ENCODE results near the gene PYDC1. TPM values are rescaled to one million over a fixed set of nuclear protein-coding genes. Genes with fewer than 3 reads are reported as not detected.

PYDC1 gene
- total and polyA plus RNA-seq, 10 of the 15 experiments (the other 5 are each of a cell fraction or from before 2014, with no cell fraction given): not detected

DNA sequence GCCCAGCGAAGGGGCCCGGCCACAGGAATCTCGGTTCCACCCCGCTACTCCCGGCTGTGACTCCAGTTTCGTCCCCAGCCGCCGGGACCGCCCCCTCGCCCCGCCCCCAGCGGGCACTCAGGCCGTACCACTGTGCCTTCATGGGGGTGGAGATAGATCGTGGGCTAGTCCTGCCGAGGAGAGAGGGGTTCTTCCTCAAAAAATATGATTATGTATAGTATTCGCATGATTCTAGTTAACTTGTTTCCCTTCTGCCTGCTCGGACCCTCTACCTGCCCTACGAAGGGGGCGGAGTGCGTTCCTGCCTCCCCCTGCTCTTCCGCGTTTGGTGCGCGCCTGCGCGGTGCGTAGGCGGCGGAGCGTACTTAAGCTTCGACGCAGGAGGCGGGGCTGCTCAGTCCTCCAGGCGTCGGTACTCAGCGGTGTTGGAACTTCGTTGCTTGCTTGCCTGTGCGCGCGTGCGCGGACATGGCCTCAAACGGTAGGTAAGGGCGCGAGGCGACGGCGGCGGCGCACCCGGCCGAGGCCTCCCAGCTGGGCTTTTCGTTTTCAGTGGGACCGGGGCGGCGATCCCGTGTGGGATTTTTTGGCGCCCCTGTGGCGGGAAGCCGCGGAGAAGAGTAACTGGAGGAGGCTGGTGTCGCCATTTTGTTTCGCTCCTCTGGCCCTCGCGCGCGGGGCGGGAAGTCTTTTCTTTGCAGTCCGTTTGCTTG is 37.0 kb downstream of the PYDC1 start, which contains the start of gene FUS (continued):
- TF ChIP-seq, protein P1, sequence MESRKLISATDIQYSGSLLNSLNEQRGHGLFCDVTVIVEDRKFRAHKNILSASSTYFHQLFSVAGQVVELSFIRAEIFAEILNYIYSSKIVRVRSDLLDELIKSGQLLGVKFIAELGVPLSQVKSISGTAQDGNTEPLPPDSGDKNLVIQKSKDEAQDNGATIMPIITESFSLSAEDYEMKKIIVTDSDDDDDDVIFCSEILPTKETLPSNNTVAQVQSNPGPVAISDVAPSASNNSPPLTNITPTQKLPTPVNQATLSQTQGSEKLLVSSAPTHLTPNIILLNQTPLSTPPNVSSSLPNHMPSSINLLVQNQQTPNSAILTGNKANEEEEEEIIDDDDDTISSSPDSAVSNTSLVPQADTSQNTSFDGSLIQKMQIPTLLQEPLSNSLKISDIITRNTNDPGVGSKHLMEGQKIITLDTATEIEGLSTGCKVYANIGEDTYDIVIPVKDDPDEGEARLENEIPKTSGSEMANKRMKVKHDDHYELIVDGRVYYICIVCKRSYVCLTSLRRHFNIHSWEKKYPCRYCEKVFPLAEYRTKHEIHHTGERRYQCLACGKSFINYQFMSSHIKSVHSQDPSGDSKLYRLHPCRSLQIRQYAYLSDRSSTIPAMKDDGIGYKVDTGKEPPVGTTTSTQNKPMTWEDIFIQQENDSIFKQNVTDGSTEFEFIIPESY (IDR thresholded peaks at IDR 0.05): no peak
- no peak for TF ChIP-seq MEF2B (IDR thresholded peaks at IDR 0.05; ENCODE audit: partially characterized antibody, poor library complexity, severe bottlenecking)
- TF ChIP-seq MYB (IDR thresholded peaks at IDR 0.05; ENCODE audit: borderline replicate concordance, low read depth, low read length): 0 out of 2 replicates have a peak, but pooled peaks have one; percentile 20
- peak; percentile 72; the same call in 1 of the 2 replicates for TF ChIP-seq ZSCAN29 (IDR thresholded peaks at IDR 0.05)
- no peak for TF ChIP-seq RAD21 (IDR thresholded peaks at IDR 0.05; ENCODE audit: insufficient read depth, low read depth, low read length)
- TF ChIP-seq SMARCA5 (IDR thresholded peaks at IDR 0.05): peak; percentile 83
- TF ChIP-seq, protein P2, sequence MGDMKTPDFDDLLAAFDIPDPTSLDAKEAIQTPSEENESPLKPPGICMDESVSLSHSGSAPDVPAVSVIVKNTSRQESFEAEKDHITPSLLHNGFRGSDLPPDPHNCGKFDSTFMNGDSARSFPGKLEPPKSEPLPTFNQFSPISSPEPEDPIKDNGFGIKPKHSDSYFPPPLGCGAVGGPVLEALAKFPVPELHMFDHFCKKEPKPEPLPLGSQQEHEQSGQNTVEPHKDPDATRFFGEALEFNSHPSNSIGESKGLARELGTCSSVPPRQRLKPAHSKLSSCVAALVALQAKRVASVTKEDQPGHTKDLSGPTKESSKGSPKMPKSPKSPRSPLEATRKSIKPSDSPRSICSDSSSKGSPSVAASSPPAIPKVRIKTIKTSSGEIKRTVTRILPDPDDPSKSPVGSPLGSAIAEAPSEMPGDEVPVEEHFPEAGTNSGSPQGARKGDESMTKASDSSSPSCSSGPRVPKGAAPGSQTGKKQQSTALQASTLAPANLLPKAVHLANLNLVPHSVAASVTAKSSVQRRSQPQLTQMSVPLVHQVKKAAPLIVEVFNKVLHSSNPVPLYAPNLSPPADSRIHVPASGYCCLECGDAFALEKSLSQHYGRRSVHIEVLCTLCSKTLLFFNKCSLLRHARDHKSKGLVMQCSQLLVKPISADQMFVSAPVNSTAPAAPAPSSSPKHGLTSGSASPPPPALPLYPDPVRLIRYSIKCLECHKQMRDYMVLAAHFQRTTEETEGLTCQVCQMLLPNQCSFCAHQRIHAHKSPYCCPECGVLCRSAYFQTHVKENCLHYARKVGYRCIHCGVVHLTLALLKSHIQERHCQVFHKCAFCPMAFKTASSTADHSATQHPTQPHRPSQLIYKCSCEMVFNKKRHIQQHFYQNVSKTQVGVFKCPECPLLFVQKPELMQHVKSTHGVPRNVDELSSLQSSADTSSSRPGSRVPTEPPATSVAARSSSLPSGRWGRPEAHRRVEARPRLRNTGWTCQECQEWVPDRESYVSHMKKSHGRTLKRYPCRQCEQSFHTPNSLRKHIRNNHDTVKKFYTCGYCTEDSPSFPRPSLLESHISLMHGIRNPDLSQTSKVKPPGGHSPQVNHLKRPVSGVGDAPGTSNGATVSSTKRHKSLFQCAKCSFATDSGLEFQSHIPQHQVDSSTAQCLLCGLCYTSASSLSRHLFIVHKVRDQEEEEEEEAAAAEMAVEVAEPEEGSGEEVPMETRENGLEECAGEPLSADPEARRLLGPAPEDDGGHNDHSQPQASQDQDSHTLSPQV (IDR thresholded peaks at IDR 0.05): 0 out of 2 replicates have a peak, but pooled peaks have one; percentile 27
- TF ChIP-seq, protein P3, sequence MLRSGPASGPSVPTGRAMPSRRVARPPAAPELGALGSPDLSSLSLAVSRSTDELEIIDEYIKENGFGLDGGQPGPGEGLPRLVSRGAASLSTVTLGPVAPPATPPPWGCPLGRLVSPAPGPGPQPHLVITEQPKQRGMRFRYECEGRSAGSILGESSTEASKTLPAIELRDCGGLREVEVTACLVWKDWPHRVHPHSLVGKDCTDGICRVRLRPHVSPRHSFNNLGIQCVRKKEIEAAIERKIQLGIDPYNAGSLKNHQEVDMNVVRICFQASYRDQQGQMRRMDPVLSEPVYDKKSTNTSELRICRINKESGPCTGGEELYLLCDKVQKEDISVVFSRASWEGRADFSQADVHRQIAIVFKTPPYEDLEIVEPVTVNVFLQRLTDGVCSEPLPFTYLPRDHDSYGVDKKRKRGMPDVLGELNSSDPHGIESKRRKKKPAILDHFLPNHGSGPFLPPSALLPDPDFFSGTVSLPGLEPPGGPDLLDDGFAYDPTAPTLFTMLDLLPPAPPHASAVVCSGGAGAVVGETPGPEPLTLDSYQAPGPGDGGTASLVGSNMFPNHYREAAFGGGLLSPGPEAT (IDR thresholded peaks at IDR 0.05; ENCODE audit: low read depth): peak; percentile 98
- no peak for TF ChIP-seq NFYB (IDR thresholded peaks at IDR 0.05; ENCODE audit: insufficient read depth, low read depth, low read length)
- peak; percentile 99 for TF ChIP-seq BHLHE40 (IDR thresholded peaks at IDR 0.05; ENCODE audit: borderline replicate concordance in 1 of 2, low read depth in 2 of 2, low read length in 1 of 2)
- TF ChIP-seq IKZF1 (conservative IDR thresholded peaks at IDR 0.05): peak; percentile 45
- peak; percentile 95 for TF ChIP-seq YY1 (IDR thresholded peaks at IDR 0.05; ENCODE audit: low read depth, low read length)
- peak; percentile 100 for TF ChIP-seq POU2F2 (IDR thresholded peaks at IDR 0.05; ENCODE audit: borderline replicate concordance, low read depth, low read length)
- peak; percentile 100 for TF ChIP-seq PML (IDR thresholded peaks at IDR 0.05; ENCODE audit: low read length)
- no peak for TF ChIP-seq ZNF622 (IDR thresholded peaks at IDR 0.05)
- peak; percentile 100 for TF ChIP-seq SMAD5 (IDR thresholded peaks at IDR 0.05; ENCODE audit: low read depth)
- peak; percentile 63 for TF ChIP-seq HCFC1 (IDR thresholded peaks at IDR 0.05; ENCODE audit: low read length)
- TF ChIP-seq, protein P4, sequence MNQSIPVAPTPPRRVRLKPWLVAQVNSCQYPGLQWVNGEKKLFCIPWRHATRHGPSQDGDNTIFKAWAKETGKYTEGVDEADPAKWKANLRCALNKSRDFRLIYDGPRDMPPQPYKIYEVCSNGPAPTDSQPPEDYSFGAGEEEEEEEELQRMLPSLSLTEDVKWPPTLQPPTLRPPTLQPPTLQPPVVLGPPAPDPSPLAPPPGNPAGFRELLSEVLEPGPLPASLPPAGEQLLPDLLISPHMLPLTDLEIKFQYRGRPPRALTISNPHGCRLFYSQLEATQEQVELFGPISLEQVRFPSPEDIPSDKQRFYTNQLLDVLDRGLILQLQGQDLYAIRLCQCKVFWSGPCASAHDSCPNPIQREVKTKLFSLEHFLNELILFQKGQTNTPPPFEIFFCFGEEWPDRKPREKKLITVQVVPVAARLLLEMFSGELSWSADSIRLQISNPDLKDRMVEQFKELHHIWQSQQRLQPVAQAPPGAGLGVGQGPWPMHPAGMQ (IDR thresholded peaks at IDR 0.05; ENCODE audit: borderline replicate concordance): no peak

Data from GM12878 (cell line).